Measurements from ENCODE around the gene RNLS.
A peak's percentile ranks its signal among the peaks of the same experiment; 100 is the strongest.
"Not testable (repeated sequence)": the region's sequence is repeated elsewhere in the genome, so short reads cannot be mapped to it uniquely, and the experiment has no call there.

Gene RNLS

DNA sequence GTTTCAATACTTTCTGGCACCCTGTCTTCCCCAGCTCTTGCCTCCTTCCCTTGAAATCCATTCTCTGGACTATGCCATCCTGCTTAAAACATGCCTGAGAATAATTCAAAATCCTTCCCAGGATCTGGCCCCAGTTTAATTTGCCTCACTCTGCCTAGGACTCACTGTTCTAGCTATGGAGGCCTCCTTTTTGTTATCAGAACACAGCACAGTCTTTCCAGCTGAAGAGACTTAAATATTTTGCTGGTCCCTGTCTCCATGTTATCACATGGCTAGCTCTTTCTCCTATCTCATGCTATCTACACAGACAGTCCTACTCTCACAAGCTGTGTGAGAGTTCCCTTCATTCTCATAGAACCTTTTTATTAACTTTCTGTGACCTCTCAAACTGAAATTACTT, 194.8 kb downstream of the RNLS start:
- no peak for DNase-seq (ENCODE audit: low read depth in 2 of 2)

DNA sequence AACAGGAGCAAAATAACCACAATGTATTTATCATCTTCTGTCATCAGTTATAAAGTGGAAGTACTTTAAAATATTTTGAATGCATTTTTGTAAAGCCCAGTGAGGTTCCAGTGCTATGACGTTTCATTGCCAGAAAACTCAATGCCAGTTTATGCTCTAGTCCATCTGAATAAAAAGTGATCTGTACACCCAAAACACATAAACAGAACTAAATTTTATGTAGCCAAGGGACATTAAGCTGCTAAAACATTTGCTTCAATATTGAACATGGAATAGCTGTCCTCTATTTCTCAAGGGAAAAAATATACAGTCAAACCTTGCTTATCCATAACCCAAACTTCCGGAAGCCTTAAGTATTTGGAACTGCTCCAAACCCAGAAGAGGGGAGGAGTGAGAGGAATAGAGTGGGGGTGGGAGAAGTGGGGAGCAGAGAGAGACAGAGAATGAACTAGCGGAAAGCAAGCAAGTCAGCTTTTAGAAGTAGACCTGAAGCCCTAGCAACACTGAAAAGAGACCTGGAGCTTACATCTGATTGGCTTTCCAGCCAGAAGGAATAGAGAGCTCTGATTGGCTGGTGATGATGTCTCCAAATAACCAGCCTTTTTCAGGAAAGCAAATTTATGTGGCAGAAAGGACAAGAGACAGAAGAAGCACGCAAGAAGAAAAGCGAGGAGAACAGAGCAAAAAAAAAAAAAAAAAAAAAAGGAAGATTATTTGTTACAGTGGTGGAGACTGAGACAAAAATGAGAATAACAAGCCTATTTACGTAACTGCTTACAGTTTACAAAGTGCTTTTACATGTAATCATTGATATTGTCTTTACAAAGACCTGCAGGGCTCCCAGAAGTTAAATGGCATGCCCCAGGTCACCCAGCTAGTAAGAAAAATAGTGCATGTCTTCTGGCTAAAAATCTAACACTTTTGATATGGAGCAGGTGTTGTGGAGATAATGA, 196.0 kb downstream of the RNLS start:
- no peak for DNase-seq (ENCODE audit: low read depth in 2 of 2)

DNA sequence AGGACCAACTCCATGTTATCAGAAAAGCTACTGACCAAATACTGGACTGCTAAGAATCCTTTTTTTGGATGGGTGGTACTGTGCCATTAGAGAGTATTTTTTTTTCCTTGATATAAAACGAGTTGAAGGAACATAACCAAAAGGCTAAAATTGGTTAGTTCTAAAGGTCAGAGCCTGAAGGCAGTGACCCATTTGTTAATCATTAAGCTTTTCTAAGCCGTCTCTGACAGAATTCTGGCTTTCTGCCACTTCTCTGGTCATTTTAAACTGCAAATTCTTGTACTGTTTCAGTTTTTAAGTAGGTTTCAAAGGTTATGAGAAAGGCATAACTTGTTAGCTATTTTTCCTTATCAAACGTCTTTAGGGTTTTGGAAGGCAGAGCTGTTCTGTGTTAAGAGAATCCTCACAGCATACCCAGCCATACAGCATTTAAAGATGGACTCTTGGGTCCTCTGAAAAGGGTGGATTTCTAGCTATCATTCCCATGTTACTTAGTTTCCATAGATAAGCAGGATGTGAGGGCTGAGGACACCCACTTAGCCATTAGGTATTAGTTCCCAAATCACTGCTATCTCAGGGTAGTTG, 196.8 kb downstream of the RNLS start:
- no peak for DNase-seq (ENCODE audit: low read depth in 2 of 2)

DNA sequence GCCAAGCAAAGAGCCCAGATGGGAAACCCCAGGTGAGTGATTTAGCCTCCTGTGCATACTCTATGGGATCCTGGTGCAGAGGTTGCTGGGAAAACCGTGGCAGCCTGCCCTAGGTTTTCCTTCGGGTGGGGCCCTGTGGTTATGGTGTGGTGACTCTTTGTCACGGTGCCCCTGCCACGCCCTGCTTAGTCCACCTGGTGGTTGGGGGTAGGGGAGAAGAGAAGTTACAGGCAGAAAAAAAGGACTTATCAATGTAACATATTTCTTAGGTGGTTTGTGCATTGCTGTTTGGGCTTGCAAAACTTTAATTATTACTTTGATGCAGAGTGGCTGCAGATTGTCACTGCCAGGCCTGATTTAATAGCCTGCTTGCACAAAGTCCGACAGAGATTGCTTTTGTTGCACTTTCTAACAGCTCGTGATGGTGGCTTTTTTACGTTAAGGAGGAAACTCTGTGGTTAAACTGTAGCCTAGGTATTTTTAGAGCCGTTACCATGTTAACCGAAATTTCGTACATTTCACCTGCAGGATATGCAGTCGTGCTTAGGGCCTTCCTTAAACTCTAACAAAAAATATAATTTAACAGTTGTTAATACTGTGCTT, 197.4 kb downstream of the RNLS start:
- DNase-seq (ENCODE audit: low read depth in 2 of 2) = peak in 1 of 2 donors; percentile 7

DNA sequence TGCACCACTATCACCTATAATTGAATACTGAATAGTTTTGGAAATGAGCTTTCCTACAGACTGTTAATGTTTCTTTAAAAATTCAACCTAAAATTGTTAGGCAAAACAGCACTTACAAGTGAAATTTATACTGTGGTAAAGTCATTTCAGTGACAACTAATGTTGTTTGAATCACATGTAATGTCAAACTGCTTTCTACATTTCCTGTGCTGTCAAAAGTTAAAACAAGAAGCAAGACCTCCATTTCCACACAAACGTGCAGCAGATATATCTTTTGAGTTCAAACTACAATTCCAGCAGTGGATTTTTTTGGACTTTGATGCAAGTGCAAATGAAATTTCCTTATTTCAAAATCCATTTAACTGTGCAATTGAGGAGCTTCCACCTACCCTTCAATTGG, 199.8 kb downstream of the RNLS start:
- no peak for DNase-seq (ENCODE audit: low read depth in 2 of 2)

DNA sequence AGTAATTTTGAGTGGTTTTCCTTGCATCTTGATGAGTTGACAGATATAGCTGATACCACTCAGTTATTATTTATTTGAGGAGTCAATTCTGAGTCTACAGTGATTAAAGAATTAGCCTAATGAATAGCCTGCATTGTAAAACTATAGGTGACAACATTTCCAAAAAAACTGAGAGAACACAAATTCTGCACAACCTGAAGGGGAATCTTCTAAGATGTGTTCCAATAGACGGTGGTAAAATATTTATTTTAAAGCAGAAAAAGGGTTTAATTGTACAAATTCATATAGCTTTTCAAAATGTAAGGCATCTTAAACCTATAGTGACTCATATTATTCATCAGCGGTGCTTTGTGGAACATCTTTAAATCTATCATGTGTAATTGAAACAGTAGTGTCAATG, 200.4 kb downstream of the RNLS start:
- no peak for DNase-seq (ENCODE audit: low read depth in 2 of 2)

DNA sequence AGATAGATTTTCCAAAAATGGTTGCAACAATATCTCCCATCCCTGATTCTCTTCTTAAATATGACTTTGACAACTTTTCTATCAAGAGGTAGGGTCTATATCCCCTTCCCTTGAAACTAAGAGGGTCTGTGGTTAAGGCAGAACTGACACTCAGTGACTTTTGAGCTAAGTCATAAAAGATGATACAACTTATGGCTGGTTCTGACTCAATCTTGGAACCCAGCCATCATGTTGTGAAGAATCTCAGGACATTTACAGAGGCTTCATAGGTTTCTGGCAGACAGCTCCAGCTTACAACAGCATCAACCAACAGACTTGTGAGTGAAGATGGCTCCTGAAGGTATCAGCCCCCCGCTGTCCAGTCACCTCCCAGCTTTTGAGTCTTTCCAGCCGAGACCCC, 203.5 kb downstream of the RNLS start:
- no peak for DNase-seq (ENCODE audit: low read depth in 2 of 2)

DNA sequence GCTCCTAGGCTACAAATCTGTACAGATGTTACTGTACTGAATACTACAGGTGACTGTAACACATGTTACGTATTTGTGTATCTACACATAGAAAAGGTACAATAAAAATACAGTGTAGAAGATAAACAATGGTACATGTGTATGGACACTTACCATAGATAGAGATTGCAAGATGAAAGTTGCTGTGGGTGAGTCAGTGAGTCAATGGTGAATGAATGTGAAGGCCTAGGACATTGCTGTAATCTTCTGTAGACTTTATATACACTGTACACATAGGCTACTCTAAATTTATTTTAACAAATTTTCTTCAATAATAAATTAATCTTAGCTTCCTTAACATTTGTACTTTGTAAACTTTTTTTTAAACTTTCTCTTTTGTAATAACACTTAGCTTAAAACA, 205.6 kb downstream of the RNLS start:
- no peak for DNase-seq (ENCODE audit: low read depth in 2 of 2)

DNA sequence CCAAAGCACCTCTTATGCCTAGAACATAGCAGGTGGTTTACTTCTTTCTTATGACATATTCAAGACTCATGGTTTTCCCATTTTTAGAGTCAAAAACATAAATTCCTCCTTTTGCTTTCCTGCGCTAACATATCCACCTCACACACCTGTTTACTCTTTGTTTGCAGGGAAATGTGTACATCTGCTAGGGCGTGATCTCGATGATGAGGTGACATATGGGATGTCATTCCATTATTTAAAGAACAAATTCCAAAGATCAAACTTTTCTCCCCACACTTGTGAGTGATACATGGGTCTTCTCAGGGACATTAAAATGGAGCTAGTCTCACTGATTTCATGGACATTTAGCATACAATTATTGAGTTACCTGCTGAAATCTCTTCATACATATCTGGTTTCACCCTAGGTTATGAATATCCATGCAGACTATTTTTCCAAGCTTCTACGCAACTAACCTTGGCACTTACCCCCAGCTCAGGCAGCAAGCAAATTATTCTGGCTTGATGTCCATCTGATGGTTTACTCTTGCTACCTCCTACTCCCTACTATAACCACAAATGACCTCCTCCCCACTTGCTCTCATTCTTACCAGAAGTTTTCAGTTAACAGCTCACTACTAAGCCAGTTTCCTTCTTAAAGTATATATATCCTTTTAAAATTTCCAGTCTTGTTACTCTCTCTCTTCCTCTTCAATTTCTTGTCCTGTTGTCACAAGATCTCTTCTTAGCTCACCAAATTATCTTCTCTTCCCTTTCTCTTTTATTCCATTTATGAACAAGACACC, 208.5 kb downstream of the RNLS start:
- DNase-seq (ENCODE audit: low read depth in 2 of 2) = no peak

DNA sequence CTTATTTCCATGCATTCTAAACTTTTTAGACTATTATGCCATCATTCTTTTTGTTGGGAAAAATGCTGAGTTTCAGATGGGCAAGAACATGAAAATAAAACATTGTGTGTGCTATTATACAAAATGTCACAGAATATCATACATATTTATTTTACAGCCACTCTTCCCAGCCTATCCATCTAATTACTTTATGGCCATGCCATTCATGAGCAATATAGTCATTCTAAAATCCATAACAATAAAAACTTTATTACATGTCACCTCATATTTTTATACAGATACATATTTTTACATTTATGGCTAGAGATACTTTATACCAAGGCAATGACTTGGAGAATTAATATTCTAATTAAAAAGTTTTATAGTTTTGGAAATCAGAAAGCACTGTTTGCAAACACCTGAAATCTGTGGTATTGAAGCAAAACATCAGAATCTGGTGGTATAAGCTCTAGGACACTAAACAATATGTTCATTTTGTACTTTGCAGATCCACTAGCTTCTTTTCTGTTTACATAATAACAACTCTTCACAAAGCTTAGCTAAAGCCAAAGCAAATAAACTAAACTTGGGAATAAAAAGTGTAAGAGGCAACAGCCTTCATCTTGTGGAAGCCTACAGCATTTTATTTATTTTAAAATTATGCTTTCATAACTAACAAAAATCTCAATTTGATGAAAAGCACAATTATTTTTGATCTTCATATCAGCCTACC, 210.1 kb downstream of the RNLS start:
- no peak for DNase-seq (ENCODE audit: low read depth in 2 of 2)

DNA sequence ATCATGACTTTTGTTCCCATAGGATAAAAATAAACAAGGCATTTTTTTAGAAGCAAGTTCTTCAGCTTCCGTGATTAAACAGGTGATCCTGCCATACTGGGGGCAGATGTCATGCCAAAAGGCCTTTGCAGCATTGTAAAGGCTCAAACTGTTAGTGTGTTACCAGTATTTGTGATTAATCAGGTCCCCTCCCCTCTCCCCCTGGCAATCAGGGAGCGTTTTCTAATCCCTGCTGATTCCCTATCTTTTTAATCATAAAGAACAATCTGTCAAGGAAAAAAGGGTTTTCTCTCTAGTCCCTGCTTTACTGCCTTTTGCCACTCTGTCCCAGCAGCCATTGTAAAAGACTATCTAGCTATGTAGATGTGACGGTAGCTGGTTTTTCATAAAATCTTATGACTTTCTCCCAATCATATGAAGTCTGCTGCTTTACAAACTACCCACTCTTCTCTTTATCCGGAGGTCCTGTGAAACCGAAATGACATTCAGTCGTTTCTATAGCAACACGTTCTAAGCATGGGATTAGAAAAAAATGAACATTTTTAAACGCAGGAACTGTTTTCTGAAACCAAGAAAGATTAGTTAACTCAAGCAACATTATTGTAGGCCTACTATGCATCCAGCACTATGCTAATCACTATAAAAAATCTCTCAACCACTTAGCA, 210.9 kb downstream of the RNLS start:
- DNase-seq (ENCODE audit: low read depth in 2 of 2) = no peak

DNA sequence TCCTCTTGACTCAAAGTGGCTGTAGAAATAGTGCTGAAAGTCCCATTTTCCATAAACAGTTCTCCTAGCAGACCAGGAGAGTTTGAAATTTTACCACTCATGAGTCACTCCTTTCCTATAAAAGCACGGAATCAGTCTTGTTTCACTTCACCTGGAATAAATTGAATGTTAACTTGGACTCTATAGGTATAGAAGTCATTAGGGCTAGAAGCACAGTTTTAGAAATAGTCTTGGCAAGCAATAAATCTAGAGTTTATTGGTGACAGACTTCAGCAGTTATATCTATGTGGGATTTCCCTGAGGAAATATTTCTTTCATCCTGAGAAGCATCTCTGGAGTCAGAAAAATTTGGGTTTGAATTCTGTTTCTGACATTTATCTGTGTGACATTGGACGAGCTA, 212.4 kb downstream of the RNLS start:
- no peak for DNase-seq (ENCODE audit: low read depth in 2 of 2)

DNA sequence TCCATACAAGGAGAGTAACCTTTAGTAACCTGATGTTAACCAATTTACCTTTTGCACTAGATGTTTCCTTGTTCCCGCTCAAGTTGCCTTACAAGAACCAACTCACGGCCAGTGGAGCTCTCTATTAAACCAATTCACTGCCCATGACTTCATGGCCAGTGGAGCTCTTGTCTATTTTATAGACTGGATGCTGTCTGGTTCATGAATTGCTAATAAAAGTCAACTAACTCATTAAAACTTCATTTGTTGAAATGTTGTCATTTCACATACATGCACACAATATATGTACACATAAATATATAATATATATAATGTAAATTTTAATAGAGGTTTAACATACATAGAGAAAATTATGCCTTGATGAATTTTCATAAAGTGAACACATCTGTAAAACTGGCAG, 216.3 kb downstream of the RNLS start:
- no peak for DNase-seq (ENCODE audit: low read depth in 2 of 2)

DNA sequence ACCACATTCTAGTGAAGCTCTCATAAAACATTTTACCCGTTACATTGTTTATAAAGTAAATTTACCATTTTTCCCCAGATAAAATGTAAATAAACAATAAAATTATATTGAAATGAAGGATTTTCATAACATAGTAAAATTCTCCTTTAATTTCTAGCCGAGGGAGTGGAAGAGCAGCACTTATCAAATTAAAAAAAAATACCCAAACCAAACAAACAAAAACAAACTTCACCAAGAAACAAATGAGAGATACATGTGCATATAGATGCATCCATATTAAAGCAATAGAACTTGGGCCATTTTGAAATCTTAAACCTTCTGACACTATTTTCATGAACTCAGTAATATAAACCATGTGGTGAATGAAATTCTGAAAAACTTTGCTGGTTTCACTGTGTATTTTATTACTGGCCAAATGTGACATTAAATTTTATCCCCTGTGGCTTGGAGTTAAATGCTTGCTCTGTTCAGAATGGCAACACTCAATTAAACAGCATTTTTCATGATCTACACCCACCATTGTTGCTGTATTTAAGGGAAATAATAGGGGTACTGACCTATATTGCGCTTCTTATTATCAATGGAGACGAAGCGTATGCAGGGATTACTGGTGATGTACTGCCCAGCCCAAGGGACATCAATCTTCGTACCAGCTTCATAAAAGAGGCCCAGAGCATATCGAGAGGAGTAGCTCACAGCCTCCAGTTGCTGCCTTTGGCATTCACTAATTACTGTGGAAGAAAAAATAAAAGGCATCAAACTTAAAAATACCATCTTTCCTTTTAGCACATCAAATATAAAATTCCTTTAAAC, 220.9 kb downstream of the RNLS start:
- no peak for DNase-seq (ENCODE audit: low read depth in 2 of 2)

DNA sequence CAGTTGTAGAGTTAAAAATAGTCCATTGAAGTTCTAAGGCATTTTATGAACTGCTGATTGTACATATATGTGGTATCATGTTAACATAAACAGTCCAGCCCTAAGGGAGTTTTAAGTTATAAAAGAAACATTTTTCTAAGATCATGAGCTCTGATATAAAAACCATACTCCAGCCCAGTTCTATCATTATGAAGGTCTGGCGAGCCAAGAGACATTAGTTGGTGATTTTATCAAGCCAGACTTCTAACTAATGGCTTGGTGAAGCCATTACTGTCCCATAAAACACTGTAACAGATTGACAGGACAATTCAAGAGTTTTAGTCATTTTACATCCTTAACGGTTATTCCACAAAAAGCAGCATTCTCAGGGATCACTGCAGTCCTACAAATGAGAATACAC, 221.6 kb downstream of the RNLS start:
- no peak for DNase-seq (ENCODE audit: low read depth in 2 of 2)

DNA sequence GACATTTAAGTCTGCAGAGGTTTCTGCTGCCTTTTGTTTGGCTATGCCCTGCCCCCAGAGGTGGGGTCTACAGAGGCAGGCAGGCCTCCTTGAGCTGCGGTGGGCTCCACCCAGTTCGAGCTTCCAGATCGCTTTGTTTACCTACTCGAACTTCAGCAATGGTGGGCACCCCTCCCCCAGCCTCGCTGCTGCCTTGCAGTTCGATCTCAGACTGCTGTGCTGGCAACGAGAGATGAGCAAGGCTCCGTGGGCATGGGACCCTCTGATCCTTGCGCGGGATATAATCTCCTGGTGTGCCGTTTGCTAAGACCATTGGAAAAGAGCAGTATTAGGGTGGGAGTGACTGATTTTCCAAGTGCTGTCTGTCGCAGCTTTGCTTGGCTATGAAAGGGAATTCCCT, 227.4 kb downstream of the RNLS start:
- DNase-seq (ENCODE audit: low read depth in 2 of 2) = not testable (repeated sequence)

DNA sequence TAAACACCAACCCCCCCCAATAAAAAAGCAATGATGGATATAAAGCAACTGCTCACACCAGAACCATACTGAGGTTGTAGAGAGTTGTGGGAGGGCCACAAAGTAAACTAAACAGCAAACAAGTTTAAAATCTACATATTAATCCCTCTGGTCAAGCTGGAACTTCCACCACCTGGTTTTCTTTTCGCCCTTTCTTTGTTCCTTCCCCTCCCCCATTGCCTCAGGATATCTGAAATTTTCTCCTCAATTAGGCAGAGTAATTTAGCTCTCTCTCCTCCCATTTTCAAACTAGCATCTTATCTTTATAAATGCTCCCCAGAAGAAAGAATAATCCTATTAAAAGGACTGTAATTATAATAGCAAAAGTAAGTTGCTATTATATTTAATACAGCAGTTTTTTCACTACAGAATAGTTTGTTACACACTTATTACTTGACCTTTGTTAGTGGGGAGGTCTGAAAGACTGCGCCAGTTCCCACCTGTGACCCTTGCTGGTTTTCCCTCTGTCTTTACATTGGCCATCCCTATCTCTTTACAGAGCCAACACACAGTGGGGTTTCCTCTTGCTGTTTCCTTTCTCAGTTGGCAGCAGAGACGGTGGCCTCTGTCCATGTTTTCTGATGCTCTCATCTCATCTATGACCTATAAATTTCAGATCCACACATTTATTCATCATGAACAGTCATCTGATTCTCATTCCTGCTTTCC, 235.4 kb downstream of the RNLS start:
- no peak for DNase-seq (ENCODE audit: low read depth in 2 of 2)

DNA sequence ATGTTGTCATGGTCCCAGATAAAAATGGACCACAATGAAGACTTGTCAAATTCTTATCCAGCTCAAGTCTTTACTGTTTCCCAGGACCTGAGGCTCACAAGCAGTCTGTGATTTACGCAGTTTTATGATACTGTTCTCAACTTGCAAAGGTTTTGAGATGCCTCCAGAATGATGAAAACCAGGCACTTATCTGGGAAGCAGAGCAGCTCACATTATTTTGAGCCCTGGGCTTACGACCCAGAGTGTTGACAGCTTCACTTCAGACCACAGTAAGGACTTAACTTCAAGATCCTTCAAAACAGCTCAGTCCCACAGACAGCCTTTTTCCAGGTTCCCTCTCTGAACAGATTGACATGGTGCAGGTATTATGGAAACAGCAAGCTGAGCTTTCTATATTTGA, 236.1 kb downstream of the RNLS start:
- DNase-seq (ENCODE audit: low read depth in 2 of 2) = no peak

DNA sequence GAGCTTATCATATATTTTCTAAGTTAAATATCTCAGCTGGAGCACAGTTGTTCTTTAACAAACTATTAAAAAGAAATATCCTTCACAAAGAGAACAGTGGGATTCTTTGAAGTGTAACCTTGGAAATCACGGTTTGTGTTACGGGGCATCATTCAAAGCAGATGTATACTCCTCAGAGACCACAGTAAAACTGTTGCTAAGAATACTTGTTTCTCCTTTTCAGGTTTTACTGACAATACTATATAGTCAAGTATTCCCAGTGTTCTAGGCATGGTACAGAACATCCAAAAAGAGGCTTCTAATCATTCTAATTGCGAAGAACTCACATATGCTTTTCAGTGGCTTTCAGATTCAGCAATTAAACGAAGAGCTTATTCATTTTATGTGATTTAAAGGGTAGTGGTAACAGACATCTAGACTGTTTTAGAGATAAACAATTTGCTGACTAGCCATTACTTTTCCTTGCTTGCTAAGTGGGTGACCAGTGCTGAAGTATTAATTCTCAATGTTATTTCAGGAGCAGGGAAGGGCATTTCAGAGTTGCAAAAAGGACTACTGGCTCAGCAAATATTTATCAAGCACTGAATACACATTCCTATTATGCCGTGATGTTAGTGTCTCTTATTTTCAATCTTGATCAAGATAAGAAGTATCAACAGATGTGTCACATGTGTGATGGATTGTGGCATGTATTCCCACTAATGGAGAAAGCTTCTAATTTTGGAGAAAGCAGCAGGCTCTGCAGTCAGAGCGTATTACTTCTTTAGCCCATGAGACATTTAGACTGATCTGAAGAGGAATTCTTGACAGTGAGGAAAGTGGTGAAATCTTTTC, 236.8 kb downstream of the RNLS start:
- DNase-seq (ENCODE audit: low read depth in 2 of 2) = no peak

Data from stimulated activated CD8-positive, alpha-beta memory T cell treated with anti-CD3 and anti-CD28 coated beads, Interleukin-15, amount 100 ng/mL, for 4 hours (primary cell).